ENCODE data around the gene ABHD4. TPM values are rescaled to one million over a fixed set of nuclear protein-coding genes. Genes with fewer than 3 reads are reported as not detected.
"Not testable (repeated sequence)": the region's sequence is repeated elsewhere in the genome, so short reads cannot be mapped to it uniquely, and the experiment has no call there.

The ABHD4 gene
- total RNA-seq, 4 donors from 2014 or later, result 17.1 to 38.7 (median 27.6) TPM

GRCh38 chr14:22564463-22564862 lies 33.6 kb upstream of the ABHD4 start:
- intact Hi-C loops (cut with DNase I; ENCODE audit: low total_unique reads), result no loop called here

GRCh38 chr14:22565391-22565945 lies 32.6 kb upstream of the ABHD4 start:
- Histone ChIP-seq H3K4me1 (peaks cover 21 to 39% of the 10 kb centered on the region in 2 donors), H3K9me3 (no peaks in the 10 kb centered on the region)

More at GRCh38 chr14:22564463-22564862, 33.6 kb upstream of the ABHD4 start:
- Histone ChIP-seq H3K4me1 (peaks cover 15 to 40% of the 10 kb centered on the region in 2 donors), H3K27ac (no peak overlapping the region), H3K9me3 (no peaks in the 10 kb centered on the region), H3K4me3 (no peak overlapping the region), H3K27me3 (no peaks in the 10 kb centered on the region), H3K36me3 (no peaks in the 10 kb centered on the region)
- in situ Hi-C loops (cut with MboI; ENCODE audit: low sequenced_read_pairs in 4 of 4), result loop anchor here (10.0 to 25.0 kb wide), 3 partner anchors 80 to 298 kb away; partner anchors contain the start of genes LRP10 (in 1 of the 4) and OR6J1 (in 1 of the 4)
- DNase-seq (no peak), ATAC-seq (no peak)
- TF ChIP-seq POLR2A (IDR thresholded peaks at IDR 0.05) (no peak), CTCF (IDR thresholded peaks at IDR 0.05 in 4 of 5, conservative IDR thresholded peaks at IDR 0.05 in 1 of 5) (no peak)

GRCh38 chr14:22566266-22566665 lies 31.8 kb upstream of the ABHD4 start:
- intact Hi-C loops (cut with DNase I; ENCODE audit: low total_unique reads); ATAC-seq; H3K36me3 ChIP-seq; DNase-seq; H3K27me3 ChIP-seq; H3K4me3 ChIP-seq; H3K9me3 ChIP-seq; H3K27ac ChIP-seq: not testable (repeated sequence)
- in situ Hi-C loops (cut with MboI; ENCODE audit: low sequenced_read_pairs in 4 of 4), result loop anchor here (5.0 to 25.0 kb wide), 4 partner anchors 79 to 296 kb away; partner anchors contain the start of genes LRP10 (in 1 of the 4) and OR6J1 (in 1 of the 4)
- peaks cover 26 to 42% of the 10 kb centered on the region in 2 donors for H3K4me1 ChIP-seq

More at GRCh38 chr14:22565391-22565945, 32.6 kb upstream of the ABHD4 start:
- Histone ChIP-seq H3K27me3 (no peaks in the 10 kb centered on the region), H3K4me3 (no peak overlapping the region), H3K27ac (no peak overlapping the region), H3K36me3 (no peaks in the 10 kb centered on the region)
- intact Hi-C loops (cut with DNase I; ENCODE audit: low total_unique reads), result no loop called here
- TF ChIP-seq CTCF (IDR thresholded peaks at IDR 0.05 in 4 of 5, conservative IDR thresholded peaks at IDR 0.05 in 1 of 5), result no peak
- TF ChIP-seq POLR2A (IDR thresholded peaks at IDR 0.05), result no peak
- in situ Hi-C loops (cut with MboI; ENCODE audit: low sequenced_read_pairs in 4 of 4), result loop anchor here (5.0 to 25.0 kb wide), 4 partner anchors 79 to 297 kb away; partner anchors contain the start of genes LRP10 (in 1 of the 4) and OR6J1 (in 1 of the 4)
- no peak for ATAC-seq
- no peak for DNase-seq

GRCh38 chr14:22566845-22567244 lies 31.3 kb upstream of the ABHD4 start:
- peaks cover 26 to 41% of the 10 kb centered on the region in 2 donors for H3K4me1 ChIP-seq
- H3K27ac ChIP-seq, result peak overlapping the region; percentile 44 to 65 (median 57)
- TF ChIP-seq POLR2A (IDR thresholded peaks at IDR 0.05) (no peak), CTCF (IDR thresholded peaks at IDR 0.05 in 4 of 5, conservative IDR thresholded peaks at IDR 0.05 in 1 of 5) (no peak)
- H3K4me3 ChIP-seq, result no peak overlapping the region
- intact Hi-C loops (cut with DNase I; ENCODE audit: low total_unique reads), result no loop called here
- ATAC-seq (no peak), DNase-seq (no peak)
- in situ Hi-C loops (cut with MboI; ENCODE audit: low sequenced_read_pairs in 4 of 4), result loop anchor here (5.0 to 25.0 kb wide), 4 partner anchors 78 to 295 kb away; partner anchors contain the start of genes LRP10 (in 1 of the 4) and OR6J1 (in 1 of the 4)
- H3K27me3 ChIP-seq, result no peaks in the 10 kb centered on the region
- peaks cover 0 to 4% of the 10 kb centered on the region in 2 donors for H3K36me3 ChIP-seq
- no peaks in the 10 kb centered on the region for H3K9me3 ChIP-seq

- Histone ChIP-seq H3K36me3 (peaks cover 0 to 9% of the 10 kb centered on the region in 2 donors), H3K27me3 (no peaks in the 10 kb centered on the region), H3K9me3 (no peaks in the 10 kb centered on the region), H3K27ac (peak overlapping the region; percentile 44 to 65 (median 57)), H3K4me1 (peaks cover 26 to 38% of the 10 kb centered on the region in 2 donors), H3K4me3 (no peak overlapping the region)
- in situ Hi-C loops (cut with MboI; ENCODE audit: low sequenced_read_pairs in 4 of 4), result loop anchor here (5.0 to 25.0 kb wide), 4 partner anchors 77 to 295 kb away; partner anchors contain the start of genes LRP10 (in 1 of the 4) and OR6J1 (in 1 of the 4)
- DNase-seq, result no peak
- peak; percentile 80 to 90 for ATAC-seq
- intact Hi-C loops (cut with DNase I; ENCODE audit: low total_unique reads), result no loop called here
- no peak for TF ChIP-seq POLR2A (IDR thresholded peaks at IDR 0.05)
- no peak for TF ChIP-seq CTCF (IDR thresholded peaks at IDR 0.05 in 4 of 5, conservative IDR thresholded peaks at IDR 0.05 in 1 of 5)
Measured at GRCh38 chr14:22567437-22567836, 30.7 kb upstream of the ABHD4 start.
